Fibroblast of lung (primary cell): Measurements from ENCODE around the gene KICS2. TPM values are rescaled to one million over a fixed set of nuclear protein-coding genes. Genes with fewer than 3 reads are reported as not detected.

Experiments used
- DNase-seq, 2 donors: peaks; one replicate each; pipeline versions ENCODE4 v3.0.0 to v3.0.0-alpha.2; 2010; ENCODE audit warnings: low read depth in 2 of 2
- H2AFZ ChIP-seq: 2 replicates; pipeline ENCODE4 v1.5.1; 2012; ENCODE audit warnings: low read length, control low read depth, inconsistent platforms
- H3K27ac ChIP-seq: 2 replicates; pipeline ENCODE4 v1.5.1; 2011; ENCODE audit warnings: low read length, control low read depth; ENCODE audit not compliant: insufficient read depth
- H3K27me3 ChIP-seq: 2 replicates; pipeline ENCODE4 v1.5.1; 2011; ENCODE audit warnings: mild to moderate bottlenecking, low read length; ENCODE audit not compliant: control insufficient read depth, insufficient read depth
- H3K36me3 ChIP-seq: 2 replicates; pipeline ENCODE4 v1.5.1; 2011; ENCODE audit warnings: low read length; ENCODE audit not compliant: control insufficient read depth, insufficient read depth
- H3K4me1 ChIP-seq: 2 replicates; pipeline ENCODE4 v1.5.1; 2011; ENCODE audit warnings: low read length; ENCODE audit not compliant: control insufficient read depth, insufficient read depth; ENCODE audit errors: extremely low read depth
- H3K4me2 ChIP-seq: 2 replicates; pipeline ENCODE4 v1.5.1; 2011; ENCODE audit warnings: low read length, control low read depth; ENCODE audit not compliant: insufficient read depth; ENCODE audit errors: extremely low read depth
- H3K4me3 ChIP-seq, 4 experiments: fragments of 200-600 bp in 1 of 4; sonication (generic) in 1 of 4; replicated peaks in 1 of 4; 2 replicates each; pipeline ENCODE4 v1.5.1; 2011 to 2016; ENCODE audit warnings: low read length in 4 of 4, low read depth in 3 of 4, mild to moderate bottlenecking in 3 of 4, control low read depth in 2 of 4, inconsistent platforms in 1 of 4, mixed read lengths in 1 of 4; ENCODE audit not compliant: insufficient read depth in 1 of 4; ENCODE audit errors: control extremely low read depth in 1 of 4
- H3K79me2 ChIP-seq: 2 replicates; pipeline ENCODE4 v1.5.1; 2012; ENCODE audit warnings: mild to moderate bottlenecking, low read length, inconsistent platforms; ENCODE audit not compliant: control insufficient read depth, insufficient read depth
- H3K9ac ChIP-seq: 2 replicates; pipeline ENCODE4 v1.5.1; 2011; ENCODE audit warnings: mild to moderate bottlenecking, low read length, control low read depth; ENCODE audit not compliant: insufficient read depth
- H3K9me3 ChIP-seq: 2 replicates; pipeline ENCODE4 v1.5.1; 2012; ENCODE audit warnings: low read depth, low read length; ENCODE audit not compliant: control insufficient read depth, insufficient read depth
- H4K20me1 ChIP-seq: 2 replicates; pipeline ENCODE4 v1.5.1; 2011; ENCODE audit warnings: low read length; ENCODE audit not compliant: control insufficient read depth, insufficient read depth; ENCODE audit errors: extremely low read depth
- CTCF ChIP-seq, 2 donors: IDR thresholded peaks in 1 of 2; conservative IDR thresholded peaks in 1 of 2; 1 replicate in 1 of 2; 2 replicates in 1 of 2; pipeline ENCODE4 v1.5.1; 2011 to 2012; ENCODE audit warnings: low read length in 2 of 2, control low read depth in 1 of 2, inconsistent platforms in 1 of 2, low read depth in 1 of 2, mild to moderate bottlenecking in 1 of 2
- EZH2 ChIP-seq: IDR thresholded peaks from 2 replicates; pipeline ENCODE4 v1.5.1; 2012; ENCODE audit warnings: low read length, control low read depth, mild to moderate bottlenecking; ENCODE audit errors: missing control alignments
- polyA minus RNA-seq: library from RNA; depleted of rRNA, polyadenylated mRNA; stranded (reverse); fragments of >200 nt; gene quantifications from 2 replicates; pipeline ENCODE4 v1.2.3, GENCODE V29; 2011; ENCODE audit warnings: low replicate concordance
- polyA plus RNA-seq, 2 donors: library from polyadenylated mRNA; depleted of rRNA in 1 of 2; stranded (reverse) in 1 of 2; unstranded in 1 of 2; fragments of >200 nt; gene quantifications; 2 replicates each; pipeline ENCODE4 v1.2.1, GENCODE V29; 2011 to 2012; ENCODE audit warnings: missing spikeins in 1 of 2
- total RNA-seq: library from RNA; depleted of rRNA; stranded (reverse); fragments of >200 nt; gene quantifications from 2 replicates; pipeline ENCODE4 v1.2.1, GENCODE V29; 2014

The KICS2 gene
- total RNA-seq (8.5 and 9.7 TPM in 2 replicates), polyA plus RNA-seq (3.2 and 4.2 TPM in 2 replicates), polyA minus RNA-seq (3.9 and 5.2 TPM in 2 replicates)
- polyA plus RNA-seq (2012): 2.2 and 3.0 TPM in 2 replicates

DNA sequence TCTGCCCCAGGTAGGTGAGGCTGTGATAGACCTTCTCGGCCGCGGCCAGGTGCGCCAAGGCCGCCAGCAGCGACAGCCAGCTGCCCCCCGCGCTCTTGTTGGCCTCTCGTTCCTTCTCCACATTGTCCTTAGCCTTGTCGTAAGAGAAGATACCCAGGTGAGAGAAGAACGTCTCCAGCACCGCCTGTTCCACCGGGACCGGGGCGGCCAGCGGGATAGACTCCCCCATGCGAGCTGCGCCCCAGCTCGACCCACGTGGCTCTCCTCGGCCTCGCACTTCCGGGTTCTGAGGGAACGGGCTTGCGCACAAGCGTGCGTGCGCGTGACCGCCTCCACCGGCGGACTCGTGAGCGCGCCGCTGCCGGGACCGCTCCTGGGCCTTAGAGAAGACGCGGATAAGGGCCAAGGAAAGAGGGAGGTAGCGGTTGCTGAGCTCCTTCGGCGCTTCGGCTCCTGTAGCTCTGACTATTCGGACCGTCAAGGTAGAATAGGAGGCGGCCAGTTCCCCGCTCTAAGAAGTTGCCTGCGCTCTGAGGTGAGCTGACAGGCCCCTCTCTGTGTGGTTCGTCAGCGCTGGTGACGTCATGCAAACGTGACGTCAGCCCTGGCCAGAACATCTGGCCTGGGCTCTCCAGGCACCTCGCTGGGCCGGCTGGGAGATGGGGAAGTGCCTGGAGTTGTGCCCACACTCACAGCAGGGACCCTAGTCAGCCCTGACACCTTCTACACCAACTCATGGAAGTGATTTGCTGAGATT, at the start of gene KICS2:
Gene KICS2, minus strand, starts transcription at position 288 of the 757 bp plus-strand sequence. Its CDS starts 59 bp downstream, at position 229.
- Histone ChIP-seq H3K27ac (peak within 1 kb of the TSS; percentile 98), H3K4me1 (no peaks in the 10 kb centered on the region), H3K9me3 (no peaks in the 10 kb centered on the region), H3K4me3 (peak within 1 kb of the TSS; percentile 77 to 93 (median 83)), H3K4me2 (peak within 1 kb of the TSS; percentile 98), H3K36me3 (no peaks in the 10 kb centered on the region), H4K20me1 (no peaks in the 10 kb centered on the region), H2AFZ (peak within 1 kb of the TSS; percentile 92), H3K27me3 (no peaks in the 10 kb centered on the region), H3K9ac (peak within 1 kb of the TSS; percentile 96), H3K79me2 (no peaks in the 10 kb centered on the region)
- DNase-seq: peak; percentile 95
- TF ChIP-seq EZH2 (no peak), CTCF (conservative IDR thresholded peaks at IDR 0.05 in 1 of 2, IDR thresholded peaks at IDR 0.05 in 1 of 2; ENCODE audit: low read depth in 1 of 2, low read length in 2 of 2) (no peak)

DNA sequence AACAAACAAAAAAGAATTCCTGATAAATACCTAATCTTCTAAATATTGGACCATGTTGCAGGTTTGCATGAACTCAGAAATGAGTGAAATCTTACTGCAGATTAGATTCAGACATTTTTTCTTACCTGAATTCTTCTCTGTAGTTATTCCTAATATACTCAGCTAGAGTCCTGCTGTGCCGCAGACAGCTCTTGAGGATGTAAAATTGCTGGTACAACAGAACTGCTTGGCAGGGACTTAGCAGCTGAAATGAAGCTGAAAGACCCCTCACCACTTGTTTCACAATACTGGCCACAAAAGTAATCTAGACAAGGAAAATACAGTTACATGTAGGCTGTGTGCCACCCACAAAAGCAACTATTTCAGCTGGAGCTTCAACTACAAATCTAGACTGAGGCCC, 48.3 kb upstream of the KICS2 start:
- H3K4me1 ChIP-seq: no peaks in the 10 kb centered on the region
- no peaks in the 10 kb centered on the region for H3K9me3 ChIP-seq
- TF ChIP-seq CTCF (conservative IDR thresholded peaks at IDR 0.05 in 1 of 2, IDR thresholded peaks at IDR 0.05 in 1 of 2; ENCODE audit: low read depth in 1 of 2, low read length in 2 of 2): no peak
- TF ChIP-seq EZH2: no peak
- no peaks in the 10 kb centered on the region for H3K36me3 ChIP-seq
- no peaks in the 10 kb centered on the region for H3K27me3 ChIP-seq
- no peak overlapping the region for H2AFZ ChIP-seq
- H3K27ac ChIP-seq: no peak overlapping the region
- H3K4me3 ChIP-seq: no peak overlapping the region
- no peaks in the 10 kb centered on the region for H4K20me1 ChIP-seq
- no peak overlapping the region for H3K9ac ChIP-seq
- DNase-seq: no peak
- no peak overlapping the region for H3K4me2 ChIP-seq
- no peaks in the 10 kb centered on the region for H3K79me2 ChIP-seq

GRCh38 chr12:64269161-64269560, 47.1 kb upstream of the KICS2 start:
- no peaks in the 10 kb centered on the region for H3K79me2 ChIP-seq
- no peak overlapping the region for H2AFZ ChIP-seq
- no peak overlapping the region for H3K4me2 ChIP-seq
- no peaks in the 10 kb centered on the region for H3K4me1 ChIP-seq
- no peaks in the 10 kb centered on the region for H4K20me1 ChIP-seq
- no peak overlapping the region for H3K27ac ChIP-seq
- no peaks in the 10 kb centered on the region for H3K9me3 ChIP-seq
- no peak overlapping the region for H3K4me3 ChIP-seq
- no peaks in the 10 kb centered on the region for H3K36me3 ChIP-seq
- no peak for DNase-seq
- TF ChIP-seq CTCF (conservative IDR thresholded peaks at IDR 0.05 in 1 of 2, IDR thresholded peaks at IDR 0.05 in 1 of 2; ENCODE audit: low read depth in 1 of 2, low read length in 2 of 2): no peak
- no peak for TF ChIP-seq EZH2
- H3K27me3 ChIP-seq: no peaks in the 10 kb centered on the region
- H3K9ac ChIP-seq: no peak overlapping the region
